Germinal center (tissue), 1 donor: Measurements from ENCODE around the gene SLC16A8.
"Not testable (repeated sequence)": the region's sequence is repeated elsewhere in the genome, so short reads cannot be mapped to it uniquely, and the experiment has no call there.

Experiments used
- DNase-seq: peaks from one replicate; pipeline ENCODE4 v3.0.0; 2012; ENCODE audit warnings: mixed read lengths, low spot score

SLC16A8 gene

GRCh38 chr22:38083931-38084631, at the start of gene SLC16A8:
Gene SLC16A8 (minus strand): TSS chr22:38084184. CDS start chr22:38082873, 1,311 bp downstream.
- DNase-seq, result no peak

- DNase-seq, result no peak
These were observed 49.3 kb upstream of the SLC16A8 start for GRCh38 chr22:38133331-38133730.

- DNase-seq, result no peak
These were observed 48.8 kb upstream of the SLC16A8 start for GRCh38 chr22:38132794-38133193.

- DNase-seq, result no peak
These were observed 48.2 kb upstream of the SLC16A8 start for GRCh38 chr22:38132136-38132535.

- no peak for DNase-seq
These were observed 47.4 kb upstream of the SLC16A8 start for GRCh38 chr22:38131399-38131798.

- no peak for DNase-seq
These were observed 45.9 kb upstream of the SLC16A8 start for GRCh38 chr22:38129856-38130255.

GRCh38 chr22:38129021-38129420, 45.0 kb upstream of the SLC16A8 start:
- DNase-seq, result no peak

GRCh38 chr22:38127869-38128268, 43.9 kb upstream of the SLC16A8 start:
- no peak for DNase-seq

GRCh38 chr22:38126928-38127668, 43.1 kb upstream of the SLC16A8 start:
- no peak for DNase-seq

GRCh38 chr22:38125751-38126201, 41.8 kb upstream of the SLC16A8 start:
- DNase-seq, result no peak

GRCh38 chr22:38125038-38125610, 41.1 kb upstream of the SLC16A8 start:
- DNase-seq, result no peak

- DNase-seq, result no peak
These were observed 40.4 kb upstream of the SLC16A8 start for GRCh38 chr22:38124236-38124974.

- DNase-seq, result no peak
These were observed 38.6 kb upstream of the SLC16A8 start for GRCh38 chr22:38122616-38123015.

- DNase-seq, result no peak
These were observed 36.6 kb upstream of the SLC16A8 start for GRCh38 chr22:38120359-38121110.

GRCh38 chr22:38118747-38119146, 34.8 kb upstream of the SLC16A8 start:
- DNase-seq, result not testable (repeated sequence)

- no peak for DNase-seq
These were observed 34.2 kb upstream of the SLC16A8 start for GRCh38 chr22:38118182-38118581.

- DNase-seq, result not testable (repeated sequence)
These were observed 33.6 kb upstream of the SLC16A8 start for GRCh38 chr22:38117556-38117955.

- no peak for DNase-seq
These were observed 31.6 kb upstream of the SLC16A8 start for GRCh38 chr22:38115423-38116205.

- peak; percentile 86 for DNase-seq
These were observed 30.8 kb upstream of the SLC16A8 start for GRCh38 chr22:38114484-38115398.

GRCh38 chr22:38112381-38112780, 28.4 kb upstream of the SLC16A8 start:
- DNase-seq, result no peak
